IMR-90 (cell line): ENCODE measurements around the gene PAFAH1B1. TPM values are rescaled to one million over a fixed set of nuclear protein-coding genes. Genes with fewer than 3 reads are reported as not detected.

Experiments used
- ATAC-seq: fragments of 200-7000 bp; cut with Tn5 transposase; 2 replicates; pipeline ENCODE4 v1.9.1; 2020; ENCODE audit warnings: low read depth, mild to moderate bottlenecking, moderate library complexity
- BruUV-seq: library from RNA; stranded (reverse); fragments of 400-500 nt; replicated peaks from 2 replicates; lab custom pipeline; 2021; lab: Mats Ljungman, UMichigan
- CTCF ChIA-PET: fragments of 300-600 bp; formaldehyde crosslinking; extraction: SDS; loops from one replicate; lab custom pipeline; 2021; ENCODE audit warnings: antibody characterized with exemption; lab: Yijun Ruan, JAX
- POLR2A ChIA-PET: fragments of 300-600 bp; sonication (Branson Sonifier 250); formaldehyde crosslinking; loops from one replicate; lab custom pipeline; 2022; ENCODE audit warnings: antibody characterized with exemption; ENCODE audit not compliant: unreplicated experiment; lab: Charles Lee
- DNase-seq: peaks from one replicate; pipeline ENCODE4 v3.0.0; 2013
- H2AFZ ChIP-seq: replicated peaks from 2 replicates; pipeline ENCODE3; 2013; ENCODE audit warnings: low read length, mild to moderate bottlenecking; ENCODE audit not compliant: poor library complexity
- H2AK5ac ChIP-seq: 2 replicates; pipeline ENCODE4 v1.6.1; 2013; ENCODE audit warnings: low read depth, low read length, inconsistent platforms
- H2AK9ac ChIP-seq: replicated peaks from 2 replicates; pipeline ENCODE3; 2013; ENCODE audit warnings: mild to moderate bottlenecking, low read depth, low read length, moderate library complexity; ENCODE audit not compliant: poor library complexity
- H2BK120ac ChIP-seq: 2 replicates; pipeline ENCODE4 v1.6.1; 2013; ENCODE audit warnings: low read depth, low read length, inconsistent platforms
- H2BK15ac ChIP-seq: 3 replicates; pipeline ENCODE4 v1.6.1; 2013; ENCODE audit warnings: low read depth, low read length, inconsistent platforms
- H2BK20ac ChIP-seq: 2 replicates; pipeline ENCODE4 v1.6.1; 2013; ENCODE audit warnings: low read depth, mild to moderate bottlenecking, inconsistent platforms, low read length, moderate library complexity
- H2BK5ac ChIP-seq: 2 replicates; pipeline ENCODE4 v1.6.1; 2013; ENCODE audit warnings: mild to moderate bottlenecking, low read depth, low read length, inconsistent platforms; ENCODE audit not compliant: poor library complexity, severe bottlenecking
- H3K14ac ChIP-seq: replicated peaks from 2 replicates; pipeline ENCODE4 v1.6.1; 2013; ENCODE audit warnings: low read depth, low read length, inconsistent platforms
- H3K18ac ChIP-seq: 2 replicates; pipeline ENCODE4 v1.6.1; 2013; ENCODE audit warnings: low read depth, low read length, control low read depth
- H3K23ac ChIP-seq: 2 replicates; pipeline ENCODE4 v1.6.1; 2013; ENCODE audit warnings: low read depth, low read length, inconsistent platforms
- H3K27ac ChIP-seq: 2 replicates; pipeline ENCODE4 v1.5.1; 2013; ENCODE audit warnings: mild to moderate bottlenecking, control low read depth, low read length; ENCODE audit not compliant: insufficient read depth
- H3K27me3 ChIP-seq: 2 replicates; pipeline ENCODE4 v1.6.1; 2013; ENCODE audit warnings: low read length; ENCODE audit not compliant: control insufficient read depth, insufficient read depth
- H3K36me3 ChIP-seq: 2 replicates; pipeline ENCODE4 v1.6.1; 2013; ENCODE audit warnings: low read length, mixed read lengths; ENCODE audit not compliant: control insufficient read depth, insufficient read depth
- H3K4ac ChIP-seq: 2 replicates; pipeline ENCODE4 v1.6.1; 2013; ENCODE audit warnings: low read depth, low read length, inconsistent platforms
- H3K4me1 ChIP-seq: 2 replicates; pipeline ENCODE4 v1.6.1; 2013; ENCODE audit warnings: low read length, mixed read lengths; ENCODE audit not compliant: control insufficient read depth, insufficient read depth
- H3K4me2 ChIP-seq: 2 replicates; pipeline ENCODE4 v1.6.1; 2013; ENCODE audit warnings: low read depth, mild to moderate bottlenecking, control low read depth, low read length, moderate library complexity
- H3K4me3 ChIP-seq: 2 replicates; pipeline ENCODE4 v1.5.1; 2013; ENCODE audit warnings: low read depth, mild to moderate bottlenecking, control low read depth, low read length, moderate library complexity; ENCODE audit not compliant: insufficient read depth
- H3K56ac ChIP-seq: 2 replicates; pipeline ENCODE4 v1.6.1; 2013; ENCODE audit warnings: low read length, inconsistent platforms; ENCODE audit not compliant: insufficient read depth; ENCODE audit errors: extremely low read depth
- H3K79me1 ChIP-seq, 2 experiments: 2 replicates each; pipeline ENCODE4 v1.6.1; 2013; ENCODE audit warnings: low read length in 2 of 2, inconsistent platforms in 1 of 2, low read depth in 1 of 2
- H3K9ac ChIP-seq: 2 replicates; pipeline ENCODE4 v1.6.1; 2013; ENCODE audit warnings: low read depth, low read length, control low read depth
- H3K9me1 ChIP-seq: 2 replicates; pipeline ENCODE4 v1.6.1; 2013; ENCODE audit warnings: low read length, inconsistent platforms; ENCODE audit not compliant: insufficient read depth
- H3K9me3 ChIP-seq: 2 replicates; pipeline ENCODE4 v1.6.1; 2013; ENCODE audit warnings: low read length; ENCODE audit not compliant: control insufficient read depth, insufficient read depth
- H4K20me1 ChIP-seq: 2 replicates; pipeline ENCODE4 v1.6.1; 2013; ENCODE audit warnings: low read length, inconsistent platforms; ENCODE audit not compliant: insufficient read depth
- H4K5ac ChIP-seq: 2 replicates; pipeline ENCODE4 v1.6.1; 2013; ENCODE audit warnings: mild to moderate bottlenecking, low read depth, low read length, control low read depth
- H4K8ac ChIP-seq, 2 experiments: 2 replicates each; pipeline ENCODE4 v1.6.1; 2013; ENCODE audit warnings: low read depth in 2 of 2, low read length in 2 of 2, control low read depth in 1 of 2, inconsistent platforms in 1 of 2
- H4K91ac ChIP-seq: 2 replicates; pipeline ENCODE4 v1.6.1; 2013; ENCODE audit warnings: low read depth, low read length, inconsistent platforms; ENCODE audit not compliant: insufficient read depth
- CTCF ChIP-seq: conservative IDR thresholded peaks from 2 replicates; pipeline ENCODE4 v1.5.1; 2012; ENCODE audit warnings: mild to moderate bottlenecking, low read depth, low read length, improper control_type of control experiment
- MAZ ChIP-seq: IDR thresholded peaks from 2 replicates; pipeline ENCODE4 v1.6.1; 2012; ENCODE audit warnings: low read depth, mild to moderate bottlenecking, low read length, improper control_type of control experiment, moderate library complexity, borderline replicate concordance
- MXI1 ChIP-seq: IDR thresholded peaks from 2 replicates; pipeline ENCODE4 v1.6.1; 2012; ENCODE audit warnings: low read depth, mild to moderate bottlenecking, low read length, moderate library complexity, borderline replicate concordance
- NFE2L2 ChIP-seq: fragments of 150-350 bp; IDR thresholded peaks from 2 replicates; pipeline ENCODE4 v1.6.1; 2016; ENCODE audit warnings: low read depth, mild to moderate bottlenecking, low read length
- POLR2A ChIP-seq: IDR thresholded peaks from 2 replicates; pipeline ENCODE4 v1.6.1; 2012; ENCODE audit warnings: mild to moderate bottlenecking, low read depth, low read length
- RAD21 ChIP-seq: IDR thresholded peaks from 2 replicates; pipeline ENCODE4 v1.6.1; 2012; ENCODE audit warnings: low read length, improper control_type of control experiment
- RCOR1 ChIP-seq: IDR thresholded peaks from 2 replicates; pipeline ENCODE4 v1.6.1; 2012; ENCODE audit warnings: mild to moderate bottlenecking, low read length, improper control_type of control experiment; ENCODE audit not compliant: insufficient replicate concordance
- RFX5 ChIP-seq: IDR thresholded peaks from 2 replicates; pipeline ENCODE4 v1.8.0; 2012; ENCODE audit warnings: low read depth, mild to moderate bottlenecking, low read length, moderate library complexity
- USF2 ChIP-seq: fragments of 150-350 bp; IDR thresholded peaks from 2 replicates; pipeline ENCODE4 v1.6.1; 2017; ENCODE audit warnings: mild to moderate bottlenecking, antibody characterized with exemption, low read length, low read depth
- WGBS, 2 experiments: methylation state at CpG; one replicate each; pipeline versions ENCODE4 v1.1.5 to v1.1.7; 2013; ENCODE audit warnings: missing lambda C conversion rate in 2 of 2; ENCODE audit not compliant: insufficient read length in 1 of 2; ENCODE audit errors: extremely low coverage in 2 of 2; 5-methylcytosine and 5-hydroxymethylcytosine counted together
- dilution Hi-C: fragments of 300-500 bp; cut with HindIII; formaldehyde crosslinking; loops from one replicate; pipeline ENCODE4 v1.14.3; 2018; ENCODE audit warnings: low sequenced_read_pairs; ENCODE audit not compliant: unreplicated experiment
- in situ Hi-C: fragments of 300-500 bp; cut with MboI; formaldehyde crosslinking; loops from 3 replicates; pipeline ENCODE4 v1.14.3; 2019; ENCODE audit warnings: low sequenced_read_pairs, inconsistent platforms, mixed read lengths
- intact Hi-C: fragments of 100-400 bp; cut with micrococcal nuclease; formaldehyde crosslinking; loops from 2 replicates; pipeline ENCODE4 v1.10.0; 2022
- polyA plus RNA-seq, 3 experiments: library from polyadenylated mRNA; depleted of rRNA; stranded (reverse); fragments of >200 nt; gene quantifications; 2 replicates each; pipeline ENCODE4 v1.2.3, GENCODE V29; 2012; ENCODE audit warnings: low replicate concordance in 1 of 3
- total RNA-seq: library from RNA; depleted of rRNA; stranded (reverse); fragments of >200 nt; gene quantifications from 2 replicates; pipeline ENCODE4 v1.2.3, GENCODE V29; 2012
- TF ChIP-seq, protein P1 (sequence below): fragments of 150-350 bp; IDR thresholded peaks from 2 replicates; pipeline ENCODE4 v1.6.1; 2016; ENCODE audit warnings: low read depth, mild to moderate bottlenecking, low read length, moderate library complexity, borderline replicate concordance

PAFAH1B1 gene
- total and polyA plus RNA-seq, 2 of the 4 experiments (the other 2 are of a cell fraction), result 64.5 to 127 TPM

- no peak for TF ChIP-seq RAD21
Measured at GRCh38 chr17:2691069-2691871, 97.8 kb downstream of the PAFAH1B1 start (continued).

DNA sequence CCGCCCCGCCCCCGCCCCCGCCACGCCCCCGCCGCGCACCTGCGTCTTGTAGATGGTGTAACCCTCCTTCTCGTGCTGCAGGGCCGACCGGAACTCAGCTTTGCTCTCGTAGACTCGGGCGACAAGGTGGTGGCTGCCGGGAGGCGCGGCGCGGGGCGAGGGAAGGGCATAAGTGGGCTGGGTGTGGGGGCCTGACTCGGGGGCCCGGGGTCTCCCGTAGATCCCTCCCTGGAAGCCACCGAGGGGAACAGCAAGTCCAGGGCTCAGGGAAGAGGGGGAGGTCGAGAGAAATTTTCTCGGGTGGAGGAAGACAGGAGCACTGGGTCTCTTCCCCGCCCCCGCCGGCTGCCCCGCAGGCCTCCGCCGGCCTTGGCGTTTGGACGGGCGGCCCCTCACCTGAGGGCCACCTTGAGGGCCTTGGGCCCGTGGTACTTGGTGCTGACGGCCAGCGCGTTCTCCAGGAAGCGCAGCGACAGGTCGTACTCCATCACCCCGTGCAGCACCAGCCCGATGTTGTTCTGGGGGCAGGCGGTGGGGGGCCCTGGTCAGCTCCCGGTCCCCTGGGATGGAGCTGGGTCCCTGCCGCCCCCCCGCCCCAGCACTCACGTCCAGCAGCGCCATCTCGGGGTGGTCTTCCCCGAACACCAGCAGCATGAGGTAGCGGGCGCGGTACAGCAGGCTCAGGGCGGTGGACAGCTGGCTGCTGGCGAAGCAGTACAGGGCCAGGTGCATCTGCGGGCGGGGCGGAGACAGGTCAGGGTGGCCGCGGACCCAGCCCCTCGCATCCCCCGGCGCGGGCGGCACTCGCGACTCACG is 98.7 kb downstream of the PAFAH1B1 start:
- 80% methylated on average over 22 of the region's 71 CpGs; no CpG with 5 or more reads in 1 of the 2 experiments for WGBS, 2 experiments
- Histone ChIP-seq H3K9ac (no peak overlapping the region), H2BK5ac (no peak overlapping the region), H4K8ac (no peak overlapping the region), H2BK120ac (no peak overlapping the region), H3K27ac (no peak overlapping the region), H3K27me3 (no peaks in the 10 kb centered on the region), H3K18ac (no peak overlapping the region), H3K4me3 (no peak overlapping the region), H4K20me1 (peaks cover 6% of the 10 kb centered on the region), H3K79me1 (peaks cover 0 to 18% of the 10 kb centered on the region in 2 experiments; a peak in 2 of 4 replicates), H2BK20ac (no peak overlapping the region), H2AK5ac (no peak overlapping the region), H3K4me1 (no peaks in the 10 kb centered on the region), H3K9me1 (0 out of 2 replicates have a peak, but pooled peaks cover 2% of the 10 kb centered on the region), H3K23ac (no peak overlapping the region), H3K9me3 (no peaks in the 10 kb centered on the region), H3K4me2 (no peak overlapping the region), H2BK15ac (no peak overlapping the region), H3K56ac (no peak overlapping the region), H2AFZ (no peak overlapping the region), H4K91ac (no peak overlapping the region), H3K36me3 (peaks cover 36% of the 10 kb centered on the region), H4K5ac (no peak overlapping the region), H2AK9ac (no peak overlapping the region), H3K4ac (no peak overlapping the region), H3K14ac (no peak overlapping the region)
- DNase-seq, result no peak
- BruUV-seq, result no TSS peak
- dilution Hi-C loops (no loop called here), in situ Hi-C loops (no loop called here), intact Hi-C loops (no loop called here)
- CTCF ChIA-PET, result interaction anchor here (0.5 kb wide), 1 partner anchor 36 kb away, joined by 3 read pairs; no protein-coding TSS in a partner anchor
- POLR2A ChIA-PET, result no interaction called here
- no peak for ATAC-seq
- TF ChIP-seq, protein P1, sequence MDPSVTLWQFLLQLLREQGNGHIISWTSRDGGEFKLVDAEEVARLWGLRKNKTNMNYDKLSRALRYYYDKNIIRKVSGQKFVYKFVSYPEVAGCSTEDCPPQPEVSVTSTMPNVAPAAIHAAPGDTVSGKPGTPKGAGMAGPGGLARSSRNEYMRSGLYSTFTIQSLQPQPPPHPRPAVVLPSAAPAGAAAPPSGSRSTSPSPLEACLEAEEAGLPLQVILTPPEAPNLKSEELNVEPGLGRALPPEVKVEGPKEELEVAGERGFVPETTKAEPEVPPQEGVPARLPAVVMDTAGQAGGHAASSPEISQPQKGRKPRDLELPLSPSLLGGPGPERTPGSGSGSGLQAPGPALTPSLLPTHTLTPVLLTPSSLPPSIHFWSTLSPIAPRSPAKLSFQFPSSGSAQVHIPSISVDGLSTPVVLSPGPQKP, result no peak
- TF ChIP-seq RCOR1 (no peak), CTCF (no peak), POLR2A (no peak), MXI1 (no peak), RFX5 (no peak), NFE2L2 (no peak), RAD21 (no peak), MAZ (no peak), USF2 (no peak)
